H1 (cell line): ENCODE results near the gene VPS41. TPM values are rescaled to one million over a fixed set of nuclear protein-coding genes. Genes with fewer than 3 reads are reported as not detected.

Experiments used
- CTCF ChIA-PET: fragments of 300-600 bp; sonication (Branson Sonifier 250); formaldehyde crosslinking; loops from one replicate; lab custom pipeline; 2021; ENCODE audit not compliant: partially characterized antibody; lab: Charles Lee
- POLR2A ChIA-PET: fragments of 300-600 bp; sonication (Branson Sonifier 250); formaldehyde crosslinking; loops from one replicate; lab custom pipeline; 2021; ENCODE audit warnings: inconsistent platforms; ENCODE audit not compliant: partially characterized antibody; lab: Charles Lee
- DNase-seq, 2 experiments: peaks; one replicate each; pipeline versions ENCODE4 v3.0.0 to v3.0.0-alpha.2; 2010 to 2022; ENCODE audit warnings: low spot score in 2 of 2, low read depth in 1 of 2, mixed read lengths in 1 of 2
- FAIRE-seq: peaks from 2 replicates; lab custom pipeline; 2011; peaks lifted over from hg19 to GRCh38; lab: Jason Lieb, UNC
- H2AFZ ChIP-seq: 2 replicates; pipeline ENCODE4 v1.8.1; 2012; ENCODE audit warnings: low read length, inconsistent platforms
- H2AK5ac ChIP-seq: 2 replicates; pipeline ENCODE4 v1.6.1; 2013; ENCODE audit warnings: low read depth, low read length
- H2BK120ac ChIP-seq: replicated peaks from 2 replicates; pipeline ENCODE3; 2013; ENCODE audit warnings: low read depth, low read length, inconsistent platforms
- H2BK12ac ChIP-seq: 2 replicates; pipeline ENCODE4 v1.6.1; 2013; ENCODE audit warnings: low read depth, low read length
- H2BK15ac ChIP-seq: 2 replicates; pipeline ENCODE4 v1.6.1; 2013; ENCODE audit warnings: low read length
- H2BK20ac ChIP-seq: 2 replicates; pipeline ENCODE4 v1.6.1; 2013; ENCODE audit warnings: low read length
- H2BK5ac ChIP-seq: 2 replicates; pipeline ENCODE4 v1.6.1; 2013; ENCODE audit warnings: low read depth, low read length
- H3K14ac ChIP-seq: 2 replicates; pipeline ENCODE4 v1.6.1; 2013; ENCODE audit warnings: inconsistent platforms; ENCODE audit not compliant: insufficient read length
- H3K18ac ChIP-seq: 2 replicates; pipeline ENCODE4 v1.6.1; 2013; ENCODE audit warnings: low read length; ENCODE audit errors: extremely low read depth
- H3K23ac ChIP-seq: 2 replicates; pipeline ENCODE4 v1.6.1; 2013; ENCODE audit warnings: inconsistent platforms; ENCODE audit not compliant: insufficient read length
- H3K23me2 ChIP-seq: 2 replicates; pipeline ENCODE4 v1.6.1; 2013; ENCODE audit warnings: low read depth, low read length
- H3K27ac ChIP-seq: 2 replicates; pipeline ENCODE4 v1.6.1; 2011; ENCODE audit warnings: low read depth, low read length, inconsistent platforms
- H3K27me3 ChIP-seq, 4 experiments: replicated peaks in 1 of 4; 1 replicate in 1 of 4; 2 replicates in 3 of 4; pipeline versions ENCODE4 v1.6.1 to v1.8.1; 2011 to 2013; ENCODE audit warnings: low read length in 3 of 4, mild to moderate bottlenecking in 3 of 4, inconsistent platforms in 2 of 4, mixed read lengths in 2 of 4, moderate library complexity in 1 of 4; ENCODE audit not compliant: control insufficient read depth in 3 of 4, insufficient read depth in 3 of 4; ENCODE audit errors: extremely low read depth in 1 of 4
- H3K36me3 ChIP-seq, 4 experiments: 2 replicates each; pipeline versions ENCODE4 v1.6.1 to v1.8.1; 2011 to 2013; ENCODE audit warnings: mild to moderate bottlenecking in 4 of 4, low read length in 3 of 4, moderate library complexity in 2 of 4, control low read depth in 1 of 4, inconsistent platforms in 1 of 4; ENCODE audit not compliant: insufficient read depth in 4 of 4, control insufficient read depth in 2 of 4
- H3K4ac ChIP-seq: replicated peaks from 2 replicates; pipeline ENCODE3; 2013; ENCODE audit warnings: low read length, low read depth, mixed read lengths, inconsistent platforms; ENCODE audit not compliant: insufficient read length
- H3K4me1 ChIP-seq, 4 experiments: replicated peaks in 1 of 4; 1 replicate in 1 of 4; 2 replicates in 3 of 4; pipeline versions ENCODE4 v1.6.1 to v1.8.1; 2011 to 2013; ENCODE audit warnings: low read length in 3 of 4, inconsistent platforms in 2 of 4, mixed read lengths in 1 of 4; ENCODE audit not compliant: insufficient read depth in 4 of 4, control insufficient read depth in 3 of 4
- H3K4me2 ChIP-seq, 2 experiments: 2 replicates each; pipeline versions ENCODE4 v1.6.1 to v1.8.1; 2011 to 2013; ENCODE audit warnings: low read depth in 2 of 2, low read length in 2 of 2, control low read depth in 1 of 2, inconsistent platforms in 1 of 2, mild to moderate bottlenecking in 1 of 2; ENCODE audit not compliant: insufficient read depth in 1 of 2
- H3K4me3 ChIP-seq, 4 experiments: fragments of 200-600, 300-600 bp in 1 of 4; sonication (generic), shearing (Covaris generic), sonication (Bioruptor Twin) in 1 of 4; 2 replicates each; pipeline versions ENCODE4 v1.5.1 to v1.8.1; 2011 to 2016; ENCODE audit warnings: low read length in 4 of 4, low read depth in 3 of 4, control low read depth in 2 of 4, inconsistent platforms in 2 of 4, mild to moderate bottlenecking in 2 of 4, mixed read lengths in 1 of 4, moderate library complexity in 1 of 4; ENCODE audit not compliant: insufficient read depth in 2 of 4; ENCODE audit errors: extremely low read depth in 1 of 4
- H3K56ac ChIP-seq: replicated peaks from 2 replicates; pipeline ENCODE3; 2013; ENCODE audit warnings: low read depth, mild to moderate bottlenecking, mixed read lengths, low read length, inconsistent platforms; ENCODE audit not compliant: insufficient read length
- H3K79me1 ChIP-seq: 2 replicates; pipeline ENCODE4 v1.6.1; 2013; ENCODE audit warnings: low read depth, low read length, control low read depth
- H3K79me2 ChIP-seq, 2 experiments: 2 replicates each; pipeline versions ENCODE4 v1.6.1 to v1.8.1; 2012 to 2013; ENCODE audit warnings: low read length in 2 of 2, mild to moderate bottlenecking in 2 of 2, inconsistent platforms in 1 of 2; ENCODE audit not compliant: insufficient read depth in 2 of 2, control insufficient read depth in 1 of 2
- H3K9ac ChIP-seq, 4 experiments: replicated peaks in 1 of 4; 1 replicate in 1 of 4; 2 replicates in 3 of 4; pipeline versions ENCODE4 v1.6.1 to v1.8.1; 2011 to 2013; ENCODE audit warnings: low read depth in 3 of 4, low read length in 3 of 4, control low read depth in 2 of 4, mild to moderate bottlenecking in 2 of 4, moderate library complexity in 2 of 4, inconsistent platforms in 1 of 4; ENCODE audit errors: extremely low read depth in 1 of 4
- H3K9me3 ChIP-seq, 2 experiments: 2 replicates each; pipeline versions ENCODE4 v1.6.1 to v1.8.1; 2012 to 2013; ENCODE audit warnings: mild to moderate bottlenecking in 2 of 2, moderate library complexity in 2 of 2, control low read depth in 1 of 2, inconsistent platforms in 1 of 2, low read depth in 1 of 2, low read length in 1 of 2, mixed read lengths in 1 of 2; ENCODE audit not compliant: insufficient read depth in 2 of 2
- H4K20me1 ChIP-seq, 2 experiments: replicated peaks in 1 of 2; 2 replicates each; pipeline versions ENCODE3 to v1.8.1; 2011 to 2013; ENCODE audit warnings: inconsistent platforms in 2 of 2, low read length in 2 of 2, mild to moderate bottlenecking in 1 of 2; ENCODE audit not compliant: insufficient read depth in 2 of 2, control insufficient read depth in 1 of 2
- H4K5ac ChIP-seq: 2 replicates; pipeline ENCODE4 v1.6.1; 2013; ENCODE audit warnings: low read length, low read depth, mixed read lengths, inconsistent platforms; ENCODE audit not compliant: insufficient read length
- H4K8ac ChIP-seq: 2 replicates; pipeline ENCODE4 v1.8.0; 2013; ENCODE audit warnings: mild to moderate bottlenecking, moderate library complexity, low read length, inconsistent platforms; ENCODE audit not compliant: insufficient read depth; ENCODE audit errors: extremely low read depth
- H4K91ac ChIP-seq: replicated peaks from 2 replicates; pipeline ENCODE3; 2013; ENCODE audit warnings: low read length, mixed read lengths, inconsistent platforms; ENCODE audit not compliant: insufficient read length
- ATF3 ChIP-seq: IDR thresholded peaks from 2 replicates; pipeline ENCODE4 v1.6.1; 2011; ENCODE audit warnings: low read depth, mild to moderate bottlenecking, low read length; ENCODE audit not compliant: insufficient read depth
- BRCA1 ChIP-seq: IDR thresholded peaks from 2 replicates; pipeline ENCODE4 v1.6.1; 2012; ENCODE audit warnings: low read depth, low read length, improper control_type of control experiment
- CEBPB ChIP-seq: IDR thresholded peaks from 2 replicates; pipeline ENCODE4 v1.6.1; 2012; ENCODE audit warnings: low read depth, low read length
- CTBP2 ChIP-seq: IDR thresholded peaks from 2 replicates; pipeline ENCODE4 v1.7.0; 2011; ENCODE audit warnings: borderline replicate concordance, mild to moderate bottlenecking, moderate library complexity, mixed read lengths, low read length; ENCODE audit not compliant: insufficient read depth, insufficient read length
- WGBS, 2 experiments: shearing (Covaris generic) in 1 of 2; methylation state at CpG; one replicate each; pipeline versions ENCODE4 v1.1.6 to v1.1.7; 2013 to 2015; ENCODE audit warnings: low lambda C conversion rate in 2 of 2, mixed read lengths in 2 of 2, inconsistent platforms in 1 of 2, low coverage in 1 of 2, missing lambda C conversion rate in 1 of 2; ENCODE audit not compliant: insufficient replicate concordance in 2 of 2, insufficient coverage in 1 of 2, insufficient read length in 1 of 2; ENCODE audit errors: extremely low coverage in 1 of 2, missing lambda C conversion rate in 1 of 2; 5-methylcytosine and 5-hydroxymethylcytosine counted together
- polyA plus RNA-seq, 7 experiments: library from polyadenylated mRNA; depleted of rRNA in 3 of 7; stranded (reverse) in 5 of 7; unstranded in 2 of 7; fragments of >200 nt in 5 of 7; fragments of 200-250 nt in 2 of 7; gene quantifications; 1 replicate in 5 of 7; 2 replicates in 1 of 7; 4 replicates in 1 of 7; pipeline versions ENCODE4 v1.2.1 to v1.2.3, GENCODE V29; 2011 to 2013; ENCODE audit warnings: missing spikeins in 2 of 7, mixed read lengths in 2 of 7
- total RNA-seq: library from RNA; stranded (reverse); fragmentation: NEBNext Ultra II Directional; extraction: Animal tissue kit (Norgen Biotek cat#: 25700); gene quantifications from 2 replicates; pipeline ENCODE4 v1.2.1, GENCODE V29; 2021

VPS41 gene
- total and polyA plus RNA-seq, 2 of the 8 experiments (the other 6 are each of a cell fraction or from before 2014, with no cell fraction given): 10.7 to 63.3 TPM

GRCh38 chr7:38840736-38841460, 68.1 kb downstream of the VPS41 start:
- ChIA-PET POLR2A (no interaction called here), CTCF (no interaction called here)
- DNase-seq (no peak), FAIRE-seq (no peak)
- Histone ChIP-seq H3K4me1 (no peaks in the 10 kb centered on the region; a peak in 1 of 7 replicates), H3K27ac (no peak overlapping the region), H3K27me3 (no peaks in the 10 kb centered on the region), H2BK120ac (no peak overlapping the region), H2AK5ac (no peak overlapping the region), H3K23me2 (no peaks in the 10 kb centered on the region), H2BK12ac (no peak overlapping the region), H2BK15ac (no peak overlapping the region), H3K14ac (no peak overlapping the region), H3K4me3 (no peak overlapping the region), H4K91ac (no peak overlapping the region), H4K20me1 (peaks cover 0 to 2% of the 10 kb centered on the region in 2 experiments), H3K9me3 (peaks cover 5% of the 10 kb centered on the region in 2 experiments; a peak in 3 of 4 replicates), H3K18ac (no peak overlapping the region), H3K36me3 (peaks cover 0 to 4% (median 0%) of the 10 kb centered on the region in 4 experiments; a peak in 2 of 8 replicates), H2BK20ac (no peak overlapping the region), H2AFZ (no peak overlapping the region), H3K9ac (no peak overlapping the region), H3K4me2 (no peak overlapping the region), H3K4ac (no peak overlapping the region), H4K8ac (no peak overlapping the region), H3K56ac (no peak overlapping the region), H3K79me2 (peaks cover 0 to 4% of the 10 kb centered on the region in 2 experiments; a peak in 1 of 4 replicates), H3K23ac (no peak overlapping the region), H4K5ac (no peak overlapping the region), H2BK5ac (no peak overlapping the region), H3K79me1 (no peaks in the 10 kb centered on the region)
- no peak for TF ChIP-seq CEBPB
- no peak for TF ChIP-seq BRCA1
- TF ChIP-seq CTBP2: no peak
- TF ChIP-seq ATF3: no peak
- WGBS, 2 experiments: 85% methylated on average over 2 of the region's 2 CpGs; no CpG with 5 or more reads in 1 of the 2 experiments
